GM18526 (cell line): Measurements from ENCODE around the gene EDRF1.

Experiments used
- POLR2A ChIP-seq: IDR thresholded peaks from 3 replicates; pipeline ENCODE4 v1.6.1; 2011; ENCODE audit not compliant: insufficient read length; ENCODE audit errors: extremely low read depth

The EDRF1 gene

GRCh38 chr10:125719173-125720001 is at the start of gene EDRF1:
EDRF1 (plus strand) TSS chr10:125719709; CDS start chr10:125719808, 99 bp downstream.
- TF ChIP-seq POLR2A = peak; percentile 97

GRCh38 chr10:125672884-125673283 is 46.6 kb upstream of the EDRF1 start:
- no peak for TF ChIP-seq POLR2A

GRCh38 chr10:125679436-125679835 is 40.1 kb upstream of the EDRF1 start:
- no peak for TF ChIP-seq POLR2A

GRCh38 chr10:125683063-125683462 is 36.4 kb upstream of the EDRF1 start, which contains the start of gene TEX36:
TEX36 (minus strand) TSS chr10:125683163; CDS start chr10:125682989, 174 bp downstream.
- no peak for TF ChIP-seq POLR2A

- TF ChIP-seq POLR2A = no peak
Observed at GRCh38 chr10:125683821-125684220, 35.7 kb upstream of the EDRF1 start.

GRCh38 chr10:125684581-125684980 is 34.9 kb upstream of the EDRF1 start:
- TF ChIP-seq POLR2A = no peak

- TF ChIP-seq POLR2A = no peak
Observed at GRCh38 chr10:125687507-125688185, 31.9 kb upstream of the EDRF1 start.

- TF ChIP-seq POLR2A = no peak
Observed at GRCh38 chr10:125689955-125690569, 29.4 kb upstream of the EDRF1 start.

- TF ChIP-seq POLR2A = no peak
Observed at GRCh38 chr10:125691160-125691981, 28.1 kb upstream of the EDRF1 start.

GRCh38 chr10:125692196-125692595 is 27.3 kb upstream of the EDRF1 start:
- no peak for TF ChIP-seq POLR2A

GRCh38 chr10:125692601-125693523 is 26.6 kb upstream of the EDRF1 start:
- TF ChIP-seq POLR2A = no peak

GRCh38 chr10:125693524-125693847 is 26.0 kb upstream of the EDRF1 start:
- TF ChIP-seq POLR2A = no peak

- no peak for TF ChIP-seq POLR2A
Observed at GRCh38 chr10:125694883-125695282, 24.6 kb upstream of the EDRF1 start.

GRCh38 chr10:125698481-125698998 is 21.0 kb upstream of the EDRF1 start:
- TF ChIP-seq POLR2A = no peak
